Sciatic nerve (tissue), 2 donors: ENCODE data around the gene STAC3. TPM values are rescaled to one million over a fixed set of nuclear protein-coding genes. Genes with fewer than 3 reads are reported as not detected.

Experiments used
- ATAC-seq: fragments of 200-7000 bp; cut with Tn5 transposase; one replicate; pipeline ENCODE4 v1.9.1; 2020; ENCODE audit warnings: mild to moderate bottlenecking, moderate library complexity
- DNase-seq: peaks from one replicate; pipeline ENCODE4 v3.0.0-alpha.2; 2020; ENCODE audit warnings: low spot score
- intact Hi-C: fragments of 100-400 bp; cut with DNase I; formaldehyde crosslinking; loops from one replicate; pipeline ENCODE4 v1.14.2; 2022
- total RNA-seq: library from RNA; stranded (reverse); fragmentation: NEBNext Ultra II Directional; extraction: Animal tissue kit (Norgen Biotek cat#: 25700); gene quantifications from one replicate; pipeline ENCODE4 v1.2.1, GENCODE V29; 2021
- donor health status: DM: no; HTN: no; CAD: no.
- donor health status: DM: no; HTN: no; CAD: no.

The STAC3 gene
- total RNA-seq, 1 donor from 2014 or later = 1.9 TPM

GRCh38 chr12:57227315-57228115, 23.5 kb downstream of the STAC3 start:
- intact Hi-C loops = no loop called here
- ATAC-seq = no peak
- DNase-seq = no peak

GRCh38 chr12:57226588-57227314, 24.2 kb downstream of the STAC3 start:
- no peak for ATAC-seq
- no peak for DNase-seq
- intact Hi-C loops = no loop called here

- intact Hi-C loops = no loop called here
- no peak for DNase-seq
- ATAC-seq = no peak
These were observed 25.2 kb downstream of the STAC3 start for GRCh38 chr12:57225680-57226210.

GRCh38 chr12:57224973-57225679, 25.9 kb downstream of the STAC3 start:
- intact Hi-C loops = no loop called here
- ATAC-seq (no peak), DNase-seq (no peak)

GRCh38 chr12:57224278-57224972, 26.6 kb downstream of the STAC3 start:
- intact Hi-C loops = no loop called here
- DNase-seq (no peak), ATAC-seq (no peak)

GRCh38 chr12:57223191-57224165, 27.5 kb downstream of the STAC3 start:
- no peak for DNase-seq
- no peak for ATAC-seq
- intact Hi-C loops = no loop called here

GRCh38 chr12:57222286-57223190, 28.4 kb downstream of the STAC3 start:
- intact Hi-C loops = no loop called here
- ATAC-seq (no peak), DNase-seq (no peak)

- intact Hi-C loops = no loop called here
- ATAC-seq (no peak), DNase-seq (no peak)
These were observed 29.6 kb downstream of the STAC3 start for GRCh38 chr12:57221169-57221917.

- DNase-seq (no peak), ATAC-seq (no peak)
- intact Hi-C loops = no loop called here
These were observed 30.2 kb downstream of the STAC3 start for GRCh38 chr12:57220770-57221168.

- DNase-seq (no peak), ATAC-seq (no peak)
- intact Hi-C loops = no loop called here
These were observed 30.8 kb downstream of the STAC3 start for GRCh38 chr12:57219993-57220754.

GRCh38 chr12:57219205-57219992, 31.6 kb downstream of the STAC3 start:
- intact Hi-C loops = no loop called here
- no peak for ATAC-seq

GRCh38 chr12:57218030-57218853, 32.7 kb downstream of the STAC3 start:
- no peak for DNase-seq
- ATAC-seq = no peak
- intact Hi-C loops = no loop called here

More at GRCh38 chr12:57219205-57219992, 31.6 kb downstream of the STAC3 start:
- no peak for DNase-seq

- DNase-seq = no peak
- intact Hi-C loops = no loop called here
- ATAC-seq = no peak
These were observed 33.8 kb downstream of the STAC3 start for GRCh38 chr12:57216921-57217879.
